Effector memory CD4-positive, alpha-beta T cell (primary cell): ENCODE data around the gene CDH26.

Experiments
- DNase-seq, 3 donors: peaks; one replicate each; pipeline ENCODE4 v3.0.0-alpha.2; 2020
- H3K27ac ChIP-seq: 2 replicates; pipeline ENCODE4 v1.7.0; 2013; ENCODE audit warnings: mild to moderate bottlenecking, low read length, moderate library complexity; ENCODE audit not compliant: insufficient read depth, poor library complexity, severe bottlenecking
- H3K27me3 ChIP-seq: replicated peaks from 2 replicates; pipeline ENCODE4 v1.7.0; 2013; ENCODE audit warnings: mild to moderate bottlenecking, low read length; ENCODE audit not compliant: insufficient read depth, control insufficient read depth, poor library complexity, severe bottlenecking
- H3K36me3 ChIP-seq: 2 replicates; pipeline ENCODE4 v1.7.0; 2013; ENCODE audit warnings: mild to moderate bottlenecking, low read length, moderate library complexity; ENCODE audit not compliant: control insufficient read depth, insufficient read depth
- H3K4me1 ChIP-seq: 2 replicates; pipeline ENCODE4 v1.7.0; 2013; ENCODE audit warnings: low read length, mild to moderate bottlenecking; ENCODE audit not compliant: control insufficient read depth, insufficient read depth, poor library complexity, severe bottlenecking
- H3K4me3 ChIP-seq: 2 replicates; pipeline ENCODE4 v1.7.0; 2013; ENCODE audit warnings: low read length, low read depth, mild to moderate bottlenecking; ENCODE audit not compliant: insufficient read depth, poor library complexity, severe bottlenecking
- H3K9me3 ChIP-seq: 2 replicates; pipeline ENCODE4 v1.7.0; 2013; ENCODE audit warnings: mild to moderate bottlenecking, low read length, moderate library complexity; ENCODE audit not compliant: control insufficient read depth

CDH26 gene

DNA sequence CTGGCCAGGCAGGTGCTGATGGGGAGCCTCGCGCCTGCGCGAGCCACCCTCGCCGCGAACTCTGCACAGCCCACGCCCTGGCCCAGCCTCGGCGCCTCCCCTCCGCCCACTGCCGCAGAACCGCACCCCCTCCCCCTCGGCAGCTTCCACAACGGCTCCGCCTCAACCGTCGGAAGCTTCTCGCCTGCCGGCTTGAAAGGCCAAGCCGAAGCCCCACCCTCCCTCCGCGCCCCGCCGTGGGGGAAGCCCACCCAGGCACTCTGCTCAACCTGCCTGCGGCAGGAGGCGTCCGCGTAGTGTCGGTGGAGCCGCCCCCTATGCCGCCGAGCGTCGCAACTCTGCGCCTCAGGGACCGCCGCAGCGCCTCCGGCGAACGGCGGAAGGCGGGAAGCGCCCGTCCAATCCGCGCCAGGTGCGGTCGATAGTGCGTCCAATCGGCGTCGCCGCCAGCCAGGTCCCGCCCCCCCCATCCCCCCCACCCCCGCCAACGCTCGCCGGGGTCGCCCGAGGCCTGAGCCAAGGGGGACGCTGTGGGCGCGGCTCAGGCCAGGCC lies 24.9 kb upstream of the CDH26 start, which contains the start of gene SYCP2:
SYCP2 (minus strand) TSS at position 342 of the 553 bp plus-strand sequence. CDS start 11,224 bp downstream, outside the sequence.
- DNase-seq: peak; percentile 23 to 61 (median 49)
- Histone ChIP-seq H3K4me3 (peak within 1 kb of the TSS; percentile 74), H3K36me3 (no peaks in the 10 kb centered on the region), H3K4me1 (no peaks in the 10 kb centered on the region), H3K9me3 (no peaks in the 10 kb centered on the region), H3K27ac (peak within 1 kb of the TSS; percentile 47), H3K27me3 (no peaks in the 10 kb centered on the region)

DNA sequence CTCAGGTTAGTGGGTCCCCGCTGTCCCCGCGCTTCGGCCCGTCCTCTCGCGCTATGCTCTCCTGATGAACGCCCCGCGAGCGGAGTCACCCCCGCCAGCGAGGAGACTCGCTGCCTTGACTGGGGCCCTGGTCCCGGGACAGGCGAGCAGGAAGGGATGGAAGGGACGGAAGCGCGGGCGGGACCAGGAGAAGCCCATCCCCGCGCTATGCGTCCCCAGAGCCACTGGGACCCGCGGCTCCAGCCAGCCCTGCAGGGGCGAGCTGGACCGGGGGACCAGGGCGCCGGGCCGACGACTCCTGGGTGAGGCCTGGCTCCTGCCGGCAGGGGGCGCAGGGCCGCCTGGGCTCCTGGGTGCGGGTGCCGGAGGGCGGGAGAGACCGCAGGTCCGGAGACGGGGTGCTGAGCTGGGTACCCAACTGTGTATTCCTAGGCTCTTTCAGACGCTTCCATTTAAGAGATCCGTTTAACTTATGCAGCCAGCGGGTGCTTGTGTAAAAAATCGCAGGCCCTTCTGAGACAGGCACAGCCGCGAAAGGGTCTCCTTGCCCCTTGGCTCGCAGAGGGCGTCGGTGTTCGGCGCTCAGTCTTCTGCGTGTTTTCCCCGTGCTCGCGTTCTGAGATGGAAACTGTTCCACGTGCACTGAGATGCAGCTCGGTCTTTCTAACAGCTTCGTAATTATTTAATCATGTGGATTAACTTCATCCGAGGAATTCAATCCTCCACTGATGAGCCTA lies 24.2 kb upstream of the CDH26 start:
- peak; percentile 48 to 71 (median 59) for DNase-seq
- Histone ChIP-seq H3K9me3 (no peaks in the 10 kb centered on the region), H3K27ac (peak overlapping the region; percentile 47), H3K4me1 (peaks cover 2% of the 10 kb centered on the region), H3K27me3 (no peaks in the 10 kb centered on the region), H3K4me3 (peak overlapping the region; percentile 74), H3K36me3 (no peaks in the 10 kb centered on the region)

DNA sequence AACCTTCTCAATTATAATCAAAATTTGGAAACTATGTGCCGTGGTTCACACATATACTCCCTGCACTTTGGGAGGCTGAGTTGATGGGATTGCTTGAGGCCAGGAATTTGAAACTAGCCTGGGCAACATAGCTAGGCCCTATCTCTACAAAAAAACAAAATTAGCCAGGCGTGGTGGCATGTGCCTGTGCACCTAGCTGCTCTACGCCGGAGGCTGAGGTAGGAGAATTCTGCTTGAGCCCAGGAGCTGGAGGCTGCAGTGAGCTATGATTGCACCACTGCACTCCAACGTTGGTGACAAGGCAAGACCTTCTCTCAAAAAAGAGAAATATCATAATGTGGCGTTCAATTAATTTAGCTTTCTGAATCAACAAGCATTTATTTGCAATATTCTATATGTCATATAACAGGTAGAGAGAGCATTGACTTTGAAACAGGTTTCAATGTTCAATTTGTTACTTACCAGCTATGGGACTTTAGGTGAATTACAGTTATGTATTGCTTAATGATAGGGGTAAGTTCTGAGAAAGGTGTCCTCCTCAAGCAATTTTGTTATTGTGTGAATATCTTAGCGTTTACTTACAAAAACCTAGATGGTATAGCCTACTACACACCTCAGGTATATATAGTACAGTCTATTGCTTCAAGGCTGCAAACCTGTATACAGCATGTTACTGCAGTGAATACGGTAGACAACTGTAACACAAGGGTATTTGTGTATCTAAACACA lies 22.6 kb upstream of the CDH26 start:
- Histone ChIP-seq H3K4me1 (peaks cover 5% of the 10 kb centered on the region), H3K9me3 (no peaks in the 10 kb centered on the region), H3K4me3 (no peak overlapping the region), H3K27ac (no peak overlapping the region), H3K27me3 (no peaks in the 10 kb centered on the region), H3K36me3 (no peaks in the 10 kb centered on the region)
- DNase-seq: no peak

DNA sequence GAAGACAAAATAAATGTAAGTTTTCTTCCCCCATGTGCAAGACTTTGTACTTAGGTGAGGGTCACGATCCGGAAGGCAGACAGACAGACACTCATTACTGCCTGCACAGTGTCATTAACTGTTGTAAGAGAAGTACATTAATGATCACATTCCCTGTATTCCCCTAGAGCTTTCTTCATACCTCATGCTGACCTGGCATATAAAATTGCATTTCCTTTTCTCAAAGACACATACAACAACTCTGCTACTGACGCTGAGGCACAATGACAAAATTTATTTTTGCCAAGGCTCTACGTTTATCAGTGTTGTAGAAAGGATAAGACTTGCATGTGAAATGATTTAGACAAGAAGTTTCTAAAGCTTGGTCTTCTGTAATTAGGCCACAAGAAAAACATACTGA lies 21.8 kb upstream of the CDH26 start:
- no peaks in the 10 kb centered on the region for H3K9me3 ChIP-seq
- no peaks in the 10 kb centered on the region for H3K27me3 ChIP-seq
- H3K4me3 ChIP-seq: no peak overlapping the region
- DNase-seq: no peak
- H3K4me1 ChIP-seq: peaks cover 5% of the 10 kb centered on the region
- H3K36me3 ChIP-seq: no peaks in the 10 kb centered on the region
- no peak overlapping the region for H3K27ac ChIP-seq

DNA sequence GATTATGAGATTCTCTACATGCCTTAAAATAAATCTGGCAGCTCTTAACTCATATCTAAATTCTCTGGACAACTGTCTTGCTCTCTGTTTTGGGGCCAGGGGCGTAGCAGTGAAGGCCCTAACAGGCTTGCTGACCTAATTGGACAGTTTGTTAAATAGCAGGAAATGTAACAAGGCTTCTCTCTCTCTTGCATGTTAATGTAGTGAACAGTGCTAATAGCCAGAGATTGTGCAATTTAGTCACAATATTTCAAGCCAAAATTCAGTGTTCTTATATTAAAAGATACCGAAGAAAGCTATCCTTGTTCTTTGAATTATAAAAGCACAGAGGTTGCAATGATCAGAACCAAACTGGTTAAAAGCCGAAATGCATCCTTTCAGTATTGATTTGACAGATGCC lies 21.1 kb upstream of the CDH26 start:
- Histone ChIP-seq H3K9me3 (no peaks in the 10 kb centered on the region), H3K4me1 (peaks cover 5% of the 10 kb centered on the region), H3K27me3 (no peaks in the 10 kb centered on the region), H3K27ac (no peak overlapping the region), H3K4me3 (no peak overlapping the region), H3K36me3 (no peaks in the 10 kb centered on the region)
- no peak for DNase-seq

DNA sequence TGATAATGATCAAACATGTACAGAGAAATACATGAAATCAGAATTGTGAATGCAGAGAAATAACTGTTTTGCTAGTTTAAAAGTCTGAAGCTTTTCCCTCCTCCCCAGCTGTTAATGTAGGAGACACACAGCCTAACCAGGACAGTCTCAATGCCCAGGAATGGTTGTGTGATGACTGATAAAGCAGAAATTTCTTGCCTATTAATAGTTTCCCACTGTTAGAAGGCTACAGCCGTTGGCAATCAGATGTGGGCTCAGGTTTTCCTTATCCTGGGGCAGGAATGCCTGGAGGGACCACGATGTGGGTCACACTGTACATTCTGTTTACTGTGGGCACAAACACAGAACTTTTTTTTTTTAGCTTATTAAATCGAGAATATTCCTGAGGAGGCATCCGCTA lies 20.0 kb upstream of the CDH26 start:
- H3K27me3 ChIP-seq: no peaks in the 10 kb centered on the region
- no peak for DNase-seq
- no peaks in the 10 kb centered on the region for H3K9me3 ChIP-seq
- H3K4me1 ChIP-seq: peaks cover 5% of the 10 kb centered on the region
- H3K27ac ChIP-seq: peak overlapping the region; percentile 6
- no peak overlapping the region for H3K4me3 ChIP-seq
- peaks cover 9% of the 10 kb centered on the region for H3K36me3 ChIP-seq

DNA sequence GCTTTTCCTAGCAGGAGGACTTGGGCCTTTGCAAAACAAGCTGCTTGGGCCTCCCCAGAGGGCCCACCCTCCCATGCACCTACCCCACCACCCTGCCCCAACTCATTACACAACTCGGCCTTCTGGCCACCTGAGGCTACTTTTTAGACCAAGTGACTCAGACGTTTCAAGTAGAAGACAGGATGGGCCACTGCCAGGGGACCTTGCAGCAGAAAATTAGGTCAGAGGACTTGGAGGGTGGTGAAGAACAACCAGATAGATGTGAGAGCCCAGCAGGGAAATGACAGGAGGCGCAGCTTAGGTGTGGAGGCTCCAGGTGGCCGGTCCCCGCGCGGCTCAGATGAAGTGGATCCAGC lies 19.5 kb upstream of the CDH26 start:
- Histone ChIP-seq H3K4me3 (no peak overlapping the region), H3K4me1 (peaks cover 5% of the 10 kb centered on the region), H3K36me3 (peaks cover 12% of the 10 kb centered on the region), H3K27ac (no peak overlapping the region), H3K27me3 (no peaks in the 10 kb centered on the region), H3K9me3 (no peaks in the 10 kb centered on the region)
- no peak for DNase-seq

DNA sequence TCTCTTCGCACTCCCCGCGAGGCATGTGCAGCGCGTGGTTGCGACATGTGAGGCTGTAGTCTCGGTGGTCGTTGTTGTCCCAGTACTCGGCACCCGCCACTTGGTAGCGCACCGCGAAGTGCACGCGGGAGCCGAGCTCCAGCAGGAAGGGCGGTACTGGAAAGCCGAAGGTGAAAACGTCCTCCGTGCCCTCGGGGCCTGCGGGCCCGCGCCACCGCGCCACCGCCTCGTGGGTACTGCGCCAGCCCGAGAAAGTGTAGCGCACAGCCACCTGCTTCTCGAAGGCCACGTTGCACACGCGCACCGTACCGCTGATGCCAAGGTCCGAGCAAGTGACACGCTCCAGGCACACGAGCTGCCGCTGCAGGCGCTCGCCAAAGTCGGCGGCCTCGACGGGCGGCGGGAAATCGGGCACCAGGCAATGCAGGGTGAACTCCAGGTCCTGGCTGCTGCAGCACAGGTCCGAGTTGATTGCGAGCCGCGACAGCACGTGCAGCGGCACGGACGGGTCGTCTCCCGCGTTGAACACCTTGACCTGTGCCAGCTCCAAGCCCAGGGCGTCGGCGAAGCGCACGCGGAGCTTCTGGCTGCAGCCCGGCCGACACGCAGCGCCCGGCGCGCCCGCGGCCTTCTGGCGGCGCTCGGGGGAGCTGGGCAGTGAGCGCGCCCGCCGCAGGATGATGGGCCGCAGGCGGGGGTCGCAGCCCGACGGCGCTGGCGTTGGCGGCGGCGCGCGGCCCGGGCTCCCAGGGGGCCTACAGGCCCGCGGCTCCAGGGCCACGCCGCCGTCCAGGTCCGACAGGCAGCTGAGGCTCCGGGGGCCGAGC lies 19.0 kb upstream of the CDH26 start:
- Histone ChIP-seq H3K27me3 (no peaks in the 10 kb centered on the region), H3K9me3 (no peaks in the 10 kb centered on the region), H3K4me1 (peaks cover 5% of the 10 kb centered on the region), H3K27ac (peak overlapping the region; percentile 83), H3K36me3 (peaks cover 17% of the 10 kb centered on the region), H3K4me3 (peak overlapping the region; percentile 85)
- no peak for DNase-seq

DNA sequence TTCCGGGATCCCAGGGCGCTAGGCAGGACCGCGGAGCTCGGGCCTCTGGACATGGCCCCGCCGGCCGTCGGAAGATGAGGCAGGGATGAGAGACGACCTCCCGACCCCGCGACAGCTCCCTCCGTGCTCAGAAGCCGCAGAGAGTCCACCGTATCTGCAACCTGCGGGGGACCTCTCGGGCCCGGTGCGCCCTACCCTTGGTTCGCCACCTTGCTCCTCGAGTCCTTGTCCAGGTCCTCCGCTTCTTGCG lies 18.4 kb upstream of the CDH26 start:
- peaks cover 23% of the 10 kb centered on the region for H3K36me3 ChIP-seq
- peak overlapping the region; percentile 83 for H3K27ac ChIP-seq
- H3K27me3 ChIP-seq: no peaks in the 10 kb centered on the region
- no peak for DNase-seq
- H3K4me1 ChIP-seq: peaks cover 5% of the 10 kb centered on the region
- H3K4me3 ChIP-seq: peak overlapping the region; percentile 85
- H3K9me3 ChIP-seq: no peaks in the 10 kb centered on the region
